Mesenchymal stem cell (in vitro differentiated cells and primary cell): ENCODE data around the gene CDHR3.

Experiments
- DNase-seq: peaks from one replicate; pipeline ENCODE4 v3.0.0-alpha.2; 2013
- H2AFZ ChIP-seq: one replicate; pipeline ENCODE4 v1.6.1; 2013; ENCODE audit warnings: low read depth, mild to moderate bottlenecking, control low read depth, inconsistent platforms, low read length, moderate library complexity
- H2AK5ac ChIP-seq: 2 replicates; pipeline ENCODE4 v1.6.1; 2013; ENCODE audit warnings: low read length, moderate library complexity, mild to moderate bottlenecking, inconsistent platforms; ENCODE audit not compliant: severe bottlenecking
- H2BK120ac ChIP-seq: one replicate; pipeline ENCODE4 v1.6.1; 2013; ENCODE audit warnings: low read depth, mild to moderate bottlenecking, inconsistent platforms, low read length, moderate library complexity
- H2BK12ac ChIP-seq, 2 experiments: one replicate each; pipeline ENCODE4 v1.6.1; 2013; ENCODE audit warnings: inconsistent platforms in 2 of 2, low read length in 2 of 2, mild to moderate bottlenecking in 2 of 2, moderate library complexity in 2 of 2, control low read depth in 1 of 2
- H2BK15ac ChIP-seq: one replicate; pipeline ENCODE4 v1.6.1; 2013; ENCODE audit warnings: mild to moderate bottlenecking, low read depth, inconsistent platforms; ENCODE audit not compliant: poor library complexity, severe bottlenecking
- H2BK5ac ChIP-seq: 2 replicates; pipeline ENCODE4 v1.6.1; 2013; ENCODE audit warnings: low read depth, mild to moderate bottlenecking, low read length, control low read depth, inconsistent platforms; ENCODE audit not compliant: poor library complexity, severe bottlenecking
- H3K14ac ChIP-seq, 2 experiments: one replicate each; pipeline ENCODE4 v1.6.1; 2013; ENCODE audit warnings: inconsistent platforms in 2 of 2, low read length in 2 of 2, control low read depth in 1 of 2, mild to moderate bottlenecking in 1 of 2, moderate library complexity in 1 of 2
- H3K18ac ChIP-seq, 2 experiments: one replicate each; pipeline ENCODE4 v1.6.1; 2013; ENCODE audit warnings: inconsistent platforms in 2 of 2, low read length in 2 of 2, control low read depth in 1 of 2, low read depth in 1 of 2, mild to moderate bottlenecking in 1 of 2
- H3K23ac ChIP-seq, 2 experiments: one replicate each; pipeline ENCODE4 v1.6.1; 2013; ENCODE audit warnings: inconsistent platforms in 2 of 2, low read length in 2 of 2, mild to moderate bottlenecking in 2 of 2, moderate library complexity in 2 of 2, control low read depth in 1 of 2
- H3K27ac ChIP-seq: 2 replicates; pipeline ENCODE4 v1.5.1; 2013; ENCODE audit warnings: mild to moderate bottlenecking, moderate library complexity, low read length, control low read depth, inconsistent platforms; ENCODE audit not compliant: poor library complexity, severe bottlenecking
- H3K27me3 ChIP-seq, 2 experiments: 2 replicates each; pipeline versions ENCODE4 v1.6.1 to v1.7.0; 2013; ENCODE audit warnings: low read length in 2 of 2, mild to moderate bottlenecking in 2 of 2, moderate library complexity in 2 of 2, control low read depth in 1 of 2, inconsistent platforms in 1 of 2; ENCODE audit not compliant: control insufficient read depth in 1 of 2, insufficient read depth in 1 of 2
- H3K36me3 ChIP-seq, 2 experiments: 2 replicates each; pipeline versions ENCODE4 v1.6.1 to v1.7.0; 2013; ENCODE audit warnings: low read length in 2 of 2, control low read depth in 1 of 2, inconsistent platforms in 1 of 2, low read depth in 1 of 2, mild to moderate bottlenecking in 1 of 2; ENCODE audit not compliant: insufficient read depth in 2 of 2, control insufficient read depth in 1 of 2
- H3K4ac ChIP-seq, 2 experiments: one replicate each; pipeline ENCODE4 v1.6.1; 2013; ENCODE audit warnings: inconsistent platforms in 2 of 2, low read length in 2 of 2, mild to moderate bottlenecking in 2 of 2, moderate library complexity in 2 of 2, control low read depth in 1 of 2, low read depth in 1 of 2
- H3K4me1 ChIP-seq: 2 replicates; pipeline ENCODE4 v1.6.1; 2013; ENCODE audit warnings: low read depth, low read length, control low read depth; ENCODE audit not compliant: control insufficient read depth, insufficient read depth
- H3K4me2 ChIP-seq: 2 replicates; pipeline ENCODE4 v1.6.1; 2013; ENCODE audit warnings: low read length, mild to moderate bottlenecking, inconsistent platforms; ENCODE audit not compliant: poor library complexity, severe bottlenecking
- H3K4me3 ChIP-seq, 2 experiments: 2 replicates each; pipeline versions ENCODE4 v1.5.1 to v1.7.0; 2013; ENCODE audit warnings: low read length in 2 of 2, mild to moderate bottlenecking in 2 of 2, control low read depth in 1 of 2, low read depth in 1 of 2; ENCODE audit not compliant: insufficient read depth in 1 of 2
- H3K79me1 ChIP-seq: replicated peaks from 2 replicates; pipeline ENCODE4 v1.6.1; 2013; ENCODE audit warnings: mild to moderate bottlenecking, control low read depth, low read length, inconsistent platforms; ENCODE audit not compliant: poor library complexity, severe bottlenecking
- H3K9ac ChIP-seq: 2 replicates; pipeline ENCODE4 v1.7.0; 2013; ENCODE audit warnings: mild to moderate bottlenecking, low read length, moderate library complexity
- H3K9me3 ChIP-seq: 2 replicates; pipeline ENCODE4 v1.7.0; 2013; ENCODE audit warnings: mild to moderate bottlenecking, low read length; ENCODE audit not compliant: control insufficient read depth
- H4K8ac ChIP-seq: one replicate; pipeline ENCODE4 v1.6.1; 2013; ENCODE audit warnings: inconsistent platforms, mild to moderate bottlenecking, low read length, moderate library complexity
- H4K91ac ChIP-seq: one replicate; pipeline ENCODE4 v1.6.1; 2013; ENCODE audit warnings: mild to moderate bottlenecking, low read length, inconsistent platforms
- WGBS: methylation state at CpG from one replicate; pipeline ENCODE4 v1.1.7; 2013; ENCODE audit warnings: mixed read lengths; 5-methylcytosine and 5-hydroxymethylcytosine counted together

The CDHR3 gene

DNA sequence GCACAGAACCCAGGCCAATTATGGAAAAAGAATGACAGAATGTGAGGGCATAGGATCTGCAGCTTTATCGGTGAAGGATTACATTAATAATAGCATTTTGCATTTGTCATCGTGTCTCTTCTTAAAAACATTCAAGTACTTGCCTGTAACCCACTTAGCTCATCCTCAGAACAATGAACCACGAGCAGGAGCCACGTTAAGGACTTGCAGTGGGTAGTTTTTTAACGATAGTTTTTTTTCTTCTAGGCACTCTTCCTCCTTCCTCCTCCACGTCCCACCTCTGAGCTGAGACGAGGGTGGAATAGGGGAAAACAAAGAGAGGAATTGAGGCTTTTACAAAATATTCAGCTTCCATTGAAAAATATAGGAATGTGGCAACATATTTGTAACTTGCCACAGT is 27.1 kb downstream of the CDHR3 start:
- Histone ChIP-seq H3K23ac (no peak overlapping the region), H2BK12ac (no peak overlapping the region), H4K91ac (no peak overlapping the region), H3K14ac (no peak overlapping the region), H3K4me3 (no peak overlapping the region), H3K4ac (no peak overlapping the region), H2BK120ac (no peak overlapping the region), H2AK5ac (no peak overlapping the region), H3K27ac (no peak overlapping the region), H2BK5ac (no peak overlapping the region), H3K18ac (no peak overlapping the region), H3K4me1 (no peaks in the 10 kb centered on the region), H2AFZ (no peak overlapping the region), H2BK15ac (no peak overlapping the region), H3K9ac (no peak overlapping the region), H3K4me2 (no peak overlapping the region), H3K27me3 (peaks cover 0 to 58% of the 10 kb centered on the region in 2 experiments), H3K36me3 (no peaks in the 10 kb centered on the region), H4K8ac (no peak overlapping the region), H3K79me1 (no peaks in the 10 kb centered on the region), H3K9me3 (no peaks in the 10 kb centered on the region)
- DNase-seq: no peak
- 100% methylated on average over 2 of the region's 7 CpGs for WGBS

- Histone ChIP-seq H2BK5ac (no peak overlapping the region), H4K91ac (no peak overlapping the region), H2AK5ac (no peak overlapping the region), H3K4me2 (no peak overlapping the region), H3K18ac (no peak overlapping the region), H2AFZ (no peak overlapping the region), H2BK120ac (no peak overlapping the region), H3K9ac (peak overlapping the region; percentile 7), H3K9me3 (no peaks in the 10 kb centered on the region), H3K36me3 (no peaks in the 10 kb centered on the region), H2BK12ac (no peak overlapping the region), H2BK15ac (no peak overlapping the region), H3K14ac (no peak overlapping the region), H3K27ac (no peak overlapping the region), H3K4ac (no peak overlapping the region), H3K27me3 (peaks cover 0 to 54% of the 10 kb centered on the region in 2 experiments), H4K8ac (no peak overlapping the region), H3K79me1 (no peaks in the 10 kb centered on the region), H3K4me3 (no peak overlapping the region), H3K4me1 (no peaks in the 10 kb centered on the region), H3K23ac (no peak overlapping the region)
- no peak for DNase-seq
- 85% methylated on average over 1 of the region's 5 CpGs for WGBS
These were observed 27.8 kb downstream of the CDHR3 start for GRCh38 chr7:105990727-105991453.

- H2AK5ac ChIP-seq: no peak overlapping the region
- H3K27me3 ChIP-seq: peaks cover 0 to 46% of the 10 kb centered on the region in 2 experiments
- H3K9ac ChIP-seq: no peak overlapping the region
- H2BK15ac ChIP-seq: no peak overlapping the region
- H4K8ac ChIP-seq: no peak overlapping the region
- no peak overlapping the region for H2BK120ac ChIP-seq
- no peaks in the 10 kb centered on the region for H3K36me3 ChIP-seq
- WGBS: 92% methylated on average over 7 of the region's 7 CpGs
- H3K4me2 ChIP-seq: no peak overlapping the region
- H4K91ac ChIP-seq: no peak overlapping the region
- H3K9me3 ChIP-seq: no peaks in the 10 kb centered on the region
- no peak overlapping the region for H3K18ac ChIP-seq
- H2BK12ac ChIP-seq: no peak overlapping the region
- no peak overlapping the region for H3K4ac ChIP-seq
- no peak overlapping the region for H2AFZ ChIP-seq
- no peak overlapping the region for H2BK5ac ChIP-seq
- no peak overlapping the region for H3K4me3 ChIP-seq
- H3K14ac ChIP-seq: no peak overlapping the region
- H3K27ac ChIP-seq: no peak overlapping the region
- H3K4me1 ChIP-seq: no peaks in the 10 kb centered on the region
- H3K23ac ChIP-seq: no peak overlapping the region
- H3K79me1 ChIP-seq: no peaks in the 10 kb centered on the region
- DNase-seq: no peak
These were observed 29.8 kb downstream of the CDHR3 start for GRCh38 chr7:105992905-105993304.

DNA sequence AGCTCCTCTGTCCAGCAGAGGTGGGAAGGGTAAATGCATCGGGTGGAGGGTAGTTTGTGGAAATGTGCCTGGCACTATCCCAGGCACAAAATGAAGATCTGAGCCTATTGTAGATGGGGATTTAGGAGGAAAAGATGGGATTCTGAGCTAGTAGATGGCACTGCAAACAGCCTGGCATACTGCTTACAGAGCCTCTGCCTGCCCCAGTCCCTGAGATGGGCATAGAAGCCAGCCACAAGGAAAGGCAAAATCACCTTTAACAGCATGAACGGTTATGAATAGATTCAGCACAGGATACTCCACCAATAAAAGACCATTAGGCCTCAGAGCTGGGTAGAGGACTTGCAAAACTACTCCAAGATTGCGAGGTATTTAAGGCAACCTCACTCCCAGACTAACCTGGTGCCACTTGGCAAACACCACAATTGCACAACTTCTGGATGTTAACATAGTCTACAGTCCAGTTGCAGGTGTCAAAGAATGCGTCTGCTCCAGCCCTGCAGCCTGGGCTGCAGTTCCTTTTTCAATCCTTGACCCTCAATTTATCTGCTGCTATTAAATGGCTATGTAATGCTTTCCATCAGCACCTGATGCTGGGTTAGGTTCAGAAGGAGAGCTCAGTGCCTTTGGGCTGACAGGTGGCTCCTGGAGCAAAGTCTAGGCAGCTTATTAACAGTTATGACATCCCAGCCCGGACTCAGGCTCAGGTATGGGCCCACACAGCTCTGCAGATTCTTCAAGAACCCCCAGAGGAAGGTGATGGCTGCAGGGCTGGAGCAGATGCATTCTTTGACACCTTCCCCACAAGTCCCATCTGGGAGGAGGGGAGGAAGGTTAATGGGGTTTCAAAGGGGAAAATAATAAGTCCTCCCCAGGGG is 34.0 kb downstream of the CDHR3 start:
- Histone ChIP-seq H2AFZ (no peak overlapping the region), H3K36me3 (no peaks in the 10 kb centered on the region), H3K4me2 (no peak overlapping the region), H3K23ac (no peak overlapping the region), H2BK15ac (no peak overlapping the region), H2BK12ac (no peak overlapping the region), H3K4me1 (no peaks in the 10 kb centered on the region), H3K18ac (no peak overlapping the region), H3K79me1 (no peaks in the 10 kb centered on the region), H2BK120ac (no peak overlapping the region), H2BK5ac (no peak overlapping the region), H2AK5ac (no peak overlapping the region), H4K8ac (no peak overlapping the region), H3K14ac (no peak overlapping the region), H3K4ac (no peak overlapping the region), H3K27me3 (peaks cover 0 to 51% of the 10 kb centered on the region in 2 experiments), H3K9me3 (no peaks in the 10 kb centered on the region), H3K27ac (no peak overlapping the region), H3K9ac (no peak overlapping the region), H3K4me3 (no peak overlapping the region), H4K91ac (no peak overlapping the region)
- WGBS: 88% methylated on average over 5 of the region's 5 CpGs
- no peak for DNase-seq
